HCT116 (cell line): Measurements from ENCODE around the gene GCN1. TPM values are rescaled to one million over a fixed set of nuclear protein-coding genes. Genes with fewer than 3 reads are reported as not detected.

ENCODE experiments used
- ATAC-seq: fragments of 200-7000 bp; cut with Tn5 transposase; 2 replicates; pipeline ENCODE4 v1.9.1; 2020; ENCODE audit warnings: mild to moderate bottlenecking, moderate library complexity
- BruUV-seq: library from RNA; stranded (reverse); fragments of 400-500 nt; replicated peaks from 2 replicates; lab custom pipeline; 2021; lab: Mats Ljungman, UMichigan
- CTCF ChIA-PET: fragments of 300-600 bp; sonication (Branson Sonifier 250); formaldehyde crosslinking; loops from one replicate; lab custom pipeline; 2021; ENCODE audit warnings: antibody characterized with exemption; lab: Charles Lee
- POLR2A ChIA-PET: fragments of 300-600, 350-600 bp; sonication (Branson Sonifier 250); formaldehyde crosslinking; loops from one replicate; lab custom pipeline; 2021; ENCODE audit warnings: antibody characterized with exemption; lab: Charles Lee
- RAD21 ChIA-PET, 2 experiments: fragments of 300-600 bp; sonication (Branson Sonifier 250); formaldehyde crosslinking; loops; one replicate each; lab custom pipeline; 2023; ENCODE audit warnings: low total read pairs in 2 of 2; ENCODE audit not compliant: uncharacterized antibody in 2 of 2, unreplicated experiment in 2 of 2, low non-redundant PET in 1 of 2; lab: Charles Lee
- DNase-seq: peaks from one replicate; pipeline ENCODE4 v3.0.0-alpha.2; 2010; ENCODE audit warnings: low read depth, low spot score
- H2AFZ ChIP-seq: fragments of 200-600 bp; shearing (Covaris generic), sonication (generic); 2 replicates; pipeline ENCODE4 v1.6.1; 2017; ENCODE audit warnings: low read depth, mixed run types, mixed read lengths, antibody characterized with exemption, low read length; ENCODE audit not compliant: poor library complexity, severe bottlenecking
- H3K27ac ChIP-seq: 2 replicates; pipeline ENCODE4 v1.5.1; 2012; ENCODE audit warnings: low read depth, low read length
- H3K27me3 ChIP-seq: fragments of 200-600 bp; sonication (generic); 2 replicates; pipeline ENCODE4 v1.6.1; 2016; ENCODE audit warnings: mixed run types, low read length, mixed read lengths; ENCODE audit not compliant: insufficient read depth
- H3K36me3 ChIP-seq, 2 experiments: fragments of 200-500 bp in 1 of 2; fragments of 200-600 bp in 1 of 2; sonication (Bioruptor generic) in 1 of 2; sonication (generic) in 1 of 2; 2 replicates each; pipeline versions ENCODE4 v1.5.1 to v1.6.1; 2014 to 2016; ENCODE audit warnings: low read length in 2 of 2, inconsistent platforms in 1 of 2, mixed read lengths in 1 of 2, mixed run types in 1 of 2; ENCODE audit not compliant: insufficient read depth in 2 of 2, control insufficient read depth in 1 of 2
- H3K4me1 ChIP-seq, 2 experiments: fragments of 200-600 bp in 1 of 2; sonication (generic) in 1 of 2; 2 replicates each; pipeline versions ENCODE4 v1.5.1 to v1.6.1; 2012 to 2017; ENCODE audit warnings: low read length in 2 of 2, inconsistent platforms in 1 of 2, mild to moderate bottlenecking in 1 of 2, mixed read lengths in 1 of 2, mixed run types in 1 of 2, moderate library complexity in 1 of 2; ENCODE audit not compliant: insufficient read depth in 2 of 2, control insufficient read depth in 1 of 2
- H3K4me2 ChIP-seq: fragments of 200-600 bp; sonication (generic); 2 replicates; pipeline ENCODE4 v1.6.1; 2017; ENCODE audit warnings: mixed run types, low read length, mixed read lengths
- H3K4me3 ChIP-seq, 2 experiments: fragments of 200-600 bp in 1 of 2; sonication (generic) in 1 of 2; replicated peaks in 1 of 2; 2 replicates each; pipeline ENCODE4 v1.5.1; 2011 to 2016; ENCODE audit warnings: low read length in 2 of 2, control low read depth in 1 of 2, low read depth in 1 of 2, mild to moderate bottlenecking in 1 of 2, mixed read lengths in 1 of 2, mixed run types in 1 of 2
- H3K79me2 ChIP-seq: fragments of 200-600 bp; sonication (generic); 2 replicates; pipeline ENCODE4 v1.6.1; 2017; ENCODE audit warnings: mild to moderate bottlenecking, mixed run types, low read length, moderate library complexity, mixed read lengths; ENCODE audit not compliant: insufficient read depth
- H3K9ac ChIP-seq: fragments of 200-600 bp; sonication (generic); 2 replicates; pipeline ENCODE4 v1.6.1; 2016; ENCODE audit warnings: low read length, mixed read lengths
- H3K9me2 ChIP-seq: fragments of 200-600 bp; sonication (generic), shearing (Covaris generic); 2 replicates; pipeline ENCODE4 v1.6.1; 2017; ENCODE audit warnings: mixed run types, mild to moderate bottlenecking, moderate library complexity; ENCODE audit not compliant: insufficient read depth
- H3K9me3 ChIP-seq, 2 experiments: fragments of 200-500 bp in 1 of 2; fragments of 200-600 bp in 1 of 2; sonication (Bioruptor generic) in 1 of 2; sonication (generic) in 1 of 2; 2 replicates each; pipeline ENCODE4 v1.6.1; 2014 to 2017; ENCODE audit warnings: low read length in 2 of 2, mixed read lengths in 2 of 2, inconsistent platforms in 1 of 2, low read depth in 1 of 2, mild to moderate bottlenecking in 1 of 2, mixed run types in 1 of 2, moderate library complexity in 1 of 2; ENCODE audit not compliant: control insufficient read depth in 1 of 2, insufficient read depth in 1 of 2
- H4K20me1 ChIP-seq: fragments of 200-600 bp; sonication (generic), shearing (Covaris generic); 2 replicates; pipeline ENCODE4 v1.6.1; 2017; ENCODE audit warnings: mixed run types, mild to moderate bottlenecking, moderate library complexity; ENCODE audit not compliant: insufficient read depth
- ATF3 ChIP-seq: IDR thresholded peaks from 2 replicates; pipeline ENCODE4 v1.6.1; 2012
- EGR1 ChIP-seq: IDR thresholded peaks from 2 replicates; pipeline ENCODE4 v1.6.1; 2012; ENCODE audit warnings: low read depth
- ELF1 ChIP-seq: IDR thresholded peaks from 2 replicates; pipeline ENCODE4 v1.6.1; 2012; ENCODE audit warnings: low read depth, borderline replicate concordance
- JUND ChIP-seq: IDR thresholded peaks from 2 replicates; pipeline ENCODE4 v1.6.1; 2012
- MAX ChIP-seq: IDR thresholded peaks from 2 replicates; pipeline ENCODE4 v1.6.1; 2012
- SIN3A ChIP-seq: IDR thresholded peaks from 2 replicates; pipeline ENCODE4 v1.6.1; 2012; ENCODE audit warnings: low read depth
- ZFX ChIP-seq: fragments of 450-650 bp; IDR thresholded peaks from 2 replicates; pipeline ENCODE4 v1.6.1; 2017
- ZNF274 ChIP-seq: fragments of 200-500 bp; sonication (Bioruptor generic); IDR thresholded peaks from 2 replicates; pipeline ENCODE4 v1.6.1; 2014; ENCODE audit warnings: mild to moderate bottlenecking, low read depth, low read length, inconsistent platforms
- intact Hi-C: fragments of 100-400 bp; cut with micrococcal nuclease; formaldehyde crosslinking; loops from 2 replicates; pipeline ENCODE4 v1.10.0; 2022
- total RNA-seq: library from RNA; stranded (reverse); gene quantifications from one replicate; pipeline ENCODE4 v1.2.1, GENCODE V29; 2021; ENCODE audit not compliant: unreplicated experiment
- TF ChIP-seq, protein P1 (sequence below), 3 experiments: fragments of 200-600 bp in 1 of 3; sonication (generic) in 1 of 3; IDR thresholded peaks in 2 of 3; conservative IDR thresholded peaks in 1 of 3; 2 replicates each; pipeline ENCODE4 v1.5.1; 2012 to 2017; ENCODE audit warnings: low read depth in 2 of 3, low read length in 2 of 3, antibody characterized with exemption in 1 of 3, borderline replicate concordance in 1 of 3, control low read depth in 1 of 3, mild to moderate bottlenecking in 1 of 3, mixed read lengths in 1 of 3, mixed run types in 1 of 3, moderate library complexity in 1 of 3; ENCODE audit not compliant: insufficient read depth in 1 of 3

GCN1 gene
- total RNA-seq, 1 experiment from 2014 or later, result 184 TPM

DNA sequence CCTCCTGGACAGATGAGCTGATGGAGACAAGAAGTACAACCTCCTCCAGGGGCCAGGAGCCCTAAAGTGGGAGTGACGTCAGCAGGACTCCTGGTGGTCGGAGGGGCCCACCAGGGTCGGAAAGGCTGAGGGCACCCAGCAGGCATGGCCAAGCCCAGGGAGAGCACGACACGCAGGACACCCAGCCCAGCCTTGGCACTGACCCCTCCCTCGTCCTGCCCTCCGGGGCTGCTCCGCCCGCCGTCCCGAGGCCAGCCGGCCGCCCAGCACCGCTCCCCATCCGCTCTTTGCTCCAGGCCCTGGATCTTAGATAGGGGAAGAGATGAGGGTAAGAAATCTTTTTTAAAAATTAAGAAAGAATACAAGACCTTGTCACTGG lies 20.8 kb upstream of the GCN1 start:
- Histone ChIP-seq H3K36me3 (peaks cover 45 to 49% of the 10 kb centered on the region in 2 experiments; a peak in 3 of 4 replicates), H3K9ac (no peak overlapping the region), H3K79me2 (no peaks in the 10 kb centered on the region), H3K4me1 (no peaks in the 10 kb centered on the region), H3K4me3 (no peak overlapping the region), H3K9me3 (no peaks in the 10 kb centered on the region), H3K4me2 (no peak overlapping the region), H3K27me3 (no peaks in the 10 kb centered on the region), H2AFZ (no peak overlapping the region), H4K20me1 (no peaks in the 10 kb centered on the region), H3K9me2 (no peaks in the 10 kb centered on the region), H3K27ac (no peak overlapping the region)
- no peak for DNase-seq
- ChIA-PET POLR2A (interaction anchor here (1.7 kb wide), 1 partner anchor 14 kb away, joined by 4 read pairs; the partner anchor contains the start of gene RPLP0), RAD21 (no interaction called here), CTCF (no interaction called here)
- TF ChIP-seq ELF1 (no peak), ZNF274 (no peak), ZFX (no peak), EGR1 (no peak), MAX (no peak), ATF3 (no peak), SIN3A (no peak), JUND (no peak)
- TF ChIP-seq, protein P1, sequence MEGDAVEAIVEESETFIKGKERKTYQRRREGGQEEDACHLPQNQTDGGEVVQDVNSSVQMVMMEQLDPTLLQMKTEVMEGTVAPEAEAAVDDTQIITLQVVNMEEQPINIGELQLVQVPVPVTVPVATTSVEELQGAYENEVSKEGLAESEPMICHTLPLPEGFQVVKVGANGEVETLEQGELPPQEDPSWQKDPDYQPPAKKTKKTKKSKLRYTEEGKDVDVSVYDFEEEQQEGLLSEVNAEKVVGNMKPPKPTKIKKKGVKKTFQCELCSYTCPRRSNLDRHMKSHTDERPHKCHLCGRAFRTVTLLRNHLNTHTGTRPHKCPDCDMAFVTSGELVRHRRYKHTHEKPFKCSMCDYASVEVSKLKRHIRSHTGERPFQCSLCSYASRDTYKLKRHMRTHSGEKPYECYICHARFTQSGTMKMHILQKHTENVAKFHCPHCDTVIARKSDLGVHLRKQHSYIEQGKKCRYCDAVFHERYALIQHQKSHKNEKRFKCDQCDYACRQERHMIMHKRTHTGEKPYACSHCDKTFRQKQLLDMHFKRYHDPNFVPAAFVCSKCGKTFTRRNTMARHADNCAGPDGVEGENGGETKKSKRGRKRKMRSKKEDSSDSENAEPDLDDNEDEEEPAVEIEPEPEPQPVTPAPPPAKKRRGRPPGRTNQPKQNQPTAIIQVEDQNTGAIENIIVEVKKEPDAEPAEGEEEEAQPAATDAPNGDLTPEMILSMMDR (IDR thresholded peaks at IDR 0.05 in 2 of 3, conservative IDR thresholded peaks at IDR 0.05 in 1 of 3; ENCODE audit: borderline replicate concordance in 1 of 3, insufficient read depth in 1 of 3, low read depth in 2 of 3, low read length in 2 of 3), result no peak
- intact Hi-C loops, result no loop called here
- no TSS peak for BruUV-seq
- no peak for ATAC-seq
